Parathyroid adenoma (tissue), 2 donors: Measurements from ENCODE around the gene ARAP2.

Experiments
- H2AFZ ChIP-seq: fragments of 300-600 bp; sonication (generic); one replicate; pipeline ENCODE4 v1.7.0; 2017; ENCODE audit warnings: antibody characterized with exemption, mild to moderate bottlenecking
- H3K27ac ChIP-seq: fragments of 300-600 bp; sonication (generic); one replicate; pipeline ENCODE4 v1.7.0; 2017
- H3K27me3 ChIP-seq: fragments of 300-600 bp; sonication (generic); one replicate; pipeline ENCODE4 v1.7.0; 2017; ENCODE audit warnings: low read length; ENCODE audit not compliant: control insufficient read depth, insufficient read depth
- H3K36me3 ChIP-seq: fragments of 300-600 bp; sonication (generic); one replicate; pipeline ENCODE4 v1.7.0; 2017; ENCODE audit warnings: low read length; ENCODE audit not compliant: control insufficient read depth, insufficient read depth
- H3K4me1 ChIP-seq: fragments of 300-600 bp; sonication (generic); one replicate; pipeline ENCODE4 v1.7.0; 2017; ENCODE audit warnings: control low read depth
- H3K4me2 ChIP-seq: fragments of 300-600 bp; sonication (generic); one replicate; pipeline ENCODE4 v1.7.0; 2017; ENCODE audit warnings: low read length
- H3K4me3 ChIP-seq: fragments of 300-600 bp; sonication (generic); one replicate; pipeline ENCODE4 v1.7.0; 2017; ENCODE audit warnings: low read depth, low read length
- H3K79me2 ChIP-seq: fragments of 300-600 bp; sonication (generic); one replicate; pipeline ENCODE4 v1.7.0; 2017; ENCODE audit warnings: control low read depth
- H3K9ac ChIP-seq: fragments of 300-600 bp; sonication (generic); one replicate; pipeline ENCODE4 v1.7.0; 2017; ENCODE audit warnings: mild to moderate bottlenecking
- H3K9me3 ChIP-seq: fragments of 300-600 bp; sonication (generic); one replicate; pipeline ENCODE4 v1.7.0; 2017; ENCODE audit warnings: low read length; ENCODE audit not compliant: control insufficient read depth
- CTCF ChIP-seq: fragments of 300-600 bp; sonication (generic); IDR thresholded peaks from one replicate; pipeline ENCODE4 v1.7.0; 2017; ENCODE audit warnings: antibody characterized with exemption, mild to moderate bottlenecking
- donor health status: primary hyperparathyroidism.

ARAP2 gene

GRCh38 chr4:36241771-36242170 lies 2.5 kb downstream of the ARAP2 start:
- Histone ChIP-seq H3K4me1 (no peaks in the 10 kb centered on the region), H2AFZ (no peak overlapping the region), H3K27ac (no peak overlapping the region), H3K27me3 (no peaks in the 10 kb centered on the region), H3K36me3 (no peaks in the 10 kb centered on the region), H3K4me3 (no peak overlapping the region), H3K9me3 (no peaks in the 10 kb centered on the region), H3K9ac (no peak overlapping the region), H3K4me2 (no peak overlapping the region), H3K79me2 (no peaks in the 10 kb centered on the region)
- no peak for TF ChIP-seq CTCF

DNA sequence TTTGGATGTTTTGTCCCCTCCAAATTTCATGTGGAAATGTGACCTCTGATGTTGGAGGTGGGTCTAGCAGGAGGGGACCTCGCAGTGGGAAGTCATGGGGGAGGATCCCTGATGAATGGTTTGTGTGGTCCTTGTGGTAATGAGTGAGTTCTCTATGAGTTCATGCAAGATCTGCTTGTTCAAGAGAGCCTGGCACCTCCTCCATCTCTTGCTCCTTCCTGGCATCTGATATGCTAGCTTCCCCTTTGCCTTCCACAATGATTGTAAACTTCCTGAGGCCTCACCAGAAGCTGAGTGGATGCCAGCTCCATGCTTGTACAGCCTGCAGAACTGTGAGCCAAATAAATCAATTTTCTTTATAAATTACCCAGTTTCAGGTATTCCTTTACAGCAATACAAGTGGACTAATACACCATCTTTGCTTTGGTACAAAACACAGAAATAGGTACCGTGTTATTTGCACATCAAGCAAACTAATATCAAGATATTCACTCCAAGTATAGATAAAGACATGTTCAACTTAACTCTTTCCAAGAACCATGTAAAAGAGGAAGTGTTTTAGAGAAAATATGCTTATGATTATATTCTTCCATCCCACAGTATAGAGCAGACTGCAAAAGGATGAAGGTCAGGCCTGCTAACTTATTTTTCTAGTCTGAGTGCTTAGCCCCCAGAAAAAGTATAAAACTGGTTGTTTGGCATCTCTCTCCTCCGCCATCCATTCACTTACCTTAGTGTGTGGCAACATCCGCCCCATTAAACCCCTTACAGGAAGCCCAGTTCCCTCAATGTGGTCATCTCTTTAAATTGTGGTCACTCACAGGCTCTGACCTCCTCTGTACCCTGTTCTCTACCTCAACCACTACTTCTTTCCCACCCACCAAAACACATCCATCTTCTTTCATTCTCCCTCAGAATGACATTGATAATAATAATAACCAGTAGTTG lies 6.7 kb downstream of the ARAP2 start:
- no peak for TF ChIP-seq CTCF
- H2AFZ ChIP-seq: no peak overlapping the region
- no peaks in the 10 kb centered on the region for H3K36me3 ChIP-seq
- H3K9ac ChIP-seq: no peak overlapping the region
- H3K79me2 ChIP-seq: no peaks in the 10 kb centered on the region
- H3K4me3 ChIP-seq: no peak overlapping the region
- H3K4me1 ChIP-seq: no peaks in the 10 kb centered on the region
- H3K27me3 ChIP-seq: no peaks in the 10 kb centered on the region
- no peak overlapping the region for H3K27ac ChIP-seq
- H3K9me3 ChIP-seq: no peaks in the 10 kb centered on the region
- H3K4me2 ChIP-seq: no peak overlapping the region

DNA sequence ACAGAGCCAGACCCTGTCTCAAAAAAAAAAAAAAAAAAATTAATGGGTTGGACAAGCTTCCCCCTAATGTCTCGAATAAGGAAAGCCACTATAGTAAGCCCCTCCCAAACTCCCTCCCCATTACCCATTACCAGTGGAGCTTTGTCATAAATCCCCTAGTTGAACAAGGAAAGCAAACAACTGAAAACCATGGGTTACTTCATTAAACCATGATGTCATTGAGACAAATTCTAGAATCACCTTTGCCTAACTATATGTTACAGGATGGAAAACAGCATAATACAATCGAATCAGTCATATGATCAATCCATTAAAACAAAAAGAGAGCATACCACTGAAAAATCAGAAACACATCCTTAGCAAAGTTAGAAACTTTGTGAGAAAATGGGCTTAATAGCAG lies 8.2 kb downstream of the ARAP2 start:
- H3K79me2 ChIP-seq: no peaks in the 10 kb centered on the region
- H3K4me2 ChIP-seq: no peak overlapping the region
- no peak overlapping the region for H3K27ac ChIP-seq
- no peaks in the 10 kb centered on the region for H3K9me3 ChIP-seq
- H3K27me3 ChIP-seq: no peaks in the 10 kb centered on the region
- H3K4me1 ChIP-seq: no peaks in the 10 kb centered on the region
- H3K9ac ChIP-seq: no peak overlapping the region
- H3K36me3 ChIP-seq: no peaks in the 10 kb centered on the region
- TF ChIP-seq CTCF: no peak
- H3K4me3 ChIP-seq: no peak overlapping the region
- H2AFZ ChIP-seq: no peak overlapping the region

DNA sequence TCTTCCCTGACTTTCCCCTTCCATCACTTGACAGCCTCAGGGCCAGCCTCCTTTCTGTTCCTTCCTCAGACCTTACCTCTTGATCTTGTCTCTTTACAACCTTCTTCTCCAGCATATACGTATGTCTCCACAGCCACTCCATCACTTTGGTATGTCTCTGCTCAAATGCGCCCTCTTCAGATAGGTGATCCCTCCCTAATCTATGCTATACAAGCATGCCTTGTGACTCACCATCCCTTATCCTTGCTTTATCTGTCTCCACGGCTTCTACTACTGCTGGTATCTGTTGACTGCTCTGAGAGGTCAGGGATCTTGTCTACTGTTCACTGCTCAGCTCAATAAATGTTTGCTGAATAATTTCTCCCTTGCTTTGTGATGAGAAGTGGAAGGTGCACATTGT lies 9.0 kb downstream of the ARAP2 start:
- Histone ChIP-seq H3K4me1 (no peaks in the 10 kb centered on the region), H3K4me2 (no peak overlapping the region), H3K27me3 (no peaks in the 10 kb centered on the region), H3K4me3 (no peak overlapping the region), H2AFZ (no peak overlapping the region), H3K36me3 (no peaks in the 10 kb centered on the region), H3K9ac (no peak overlapping the region), H3K27ac (no peak overlapping the region), H3K9me3 (no peaks in the 10 kb centered on the region), H3K79me2 (no peaks in the 10 kb centered on the region)
- no peak for TF ChIP-seq CTCF
